ENCODE measurements around the gene MYOZ3.

Gene MYOZ3

DNA sequence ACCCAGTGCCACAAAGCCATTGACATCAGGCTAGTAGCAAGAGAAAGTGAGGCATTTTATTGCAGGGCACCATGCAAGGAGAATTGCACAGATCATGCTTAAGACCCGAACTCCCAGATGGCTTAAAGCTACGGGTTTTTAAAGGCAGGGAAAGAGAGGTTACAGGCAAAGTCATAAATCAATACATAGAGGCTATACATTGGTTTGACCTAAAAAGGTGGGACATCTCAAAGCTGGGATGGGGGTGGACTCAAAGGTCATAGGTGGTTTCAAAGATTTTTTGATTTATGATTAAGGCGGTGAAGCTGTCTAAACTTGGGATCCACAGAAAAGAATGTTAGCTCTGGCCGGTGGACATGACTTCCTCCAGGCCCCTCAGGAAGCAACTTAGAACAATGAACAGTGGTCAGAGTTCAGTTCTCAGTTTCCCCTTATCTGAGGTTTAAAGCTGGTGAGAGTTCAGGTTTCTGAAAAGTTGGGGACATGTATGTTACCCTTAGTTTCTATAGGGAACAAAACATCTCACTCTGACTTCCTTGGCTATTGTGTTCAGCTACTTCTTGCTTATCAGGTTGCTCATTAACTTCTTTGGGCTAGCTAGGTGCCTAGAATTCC is 45.8 kb downstream of the MYOZ3 start:
- TF ChIP-seq, protein P1, sequence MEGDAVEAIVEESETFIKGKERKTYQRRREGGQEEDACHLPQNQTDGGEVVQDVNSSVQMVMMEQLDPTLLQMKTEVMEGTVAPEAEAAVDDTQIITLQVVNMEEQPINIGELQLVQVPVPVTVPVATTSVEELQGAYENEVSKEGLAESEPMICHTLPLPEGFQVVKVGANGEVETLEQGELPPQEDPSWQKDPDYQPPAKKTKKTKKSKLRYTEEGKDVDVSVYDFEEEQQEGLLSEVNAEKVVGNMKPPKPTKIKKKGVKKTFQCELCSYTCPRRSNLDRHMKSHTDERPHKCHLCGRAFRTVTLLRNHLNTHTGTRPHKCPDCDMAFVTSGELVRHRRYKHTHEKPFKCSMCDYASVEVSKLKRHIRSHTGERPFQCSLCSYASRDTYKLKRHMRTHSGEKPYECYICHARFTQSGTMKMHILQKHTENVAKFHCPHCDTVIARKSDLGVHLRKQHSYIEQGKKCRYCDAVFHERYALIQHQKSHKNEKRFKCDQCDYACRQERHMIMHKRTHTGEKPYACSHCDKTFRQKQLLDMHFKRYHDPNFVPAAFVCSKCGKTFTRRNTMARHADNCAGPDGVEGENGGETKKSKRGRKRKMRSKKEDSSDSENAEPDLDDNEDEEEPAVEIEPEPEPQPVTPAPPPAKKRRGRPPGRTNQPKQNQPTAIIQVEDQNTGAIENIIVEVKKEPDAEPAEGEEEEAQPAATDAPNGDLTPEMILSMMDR (IDR thresholded peaks at IDR 0.05; ENCODE audit: control extremely low read depth, extremely low read depth, low read depth, missing control alignments): no peak
- POLR2A ChIA-PET: interaction anchor here (1.6 kb wide), 1 partner anchor 19 kb away, joined by 5 read pairs; no protein-coding TSS in a partner anchor
- no peak for DNase-seq (ENCODE audit: extremely low spot score)
- CTCF ChIA-PET: interaction anchor here (1.1 to 1.7 kb wide), 4 partner anchors 13 to 162 kb away, joined by 3 to 5 read pairs (median 4); no protein-coding TSS in a partner anchor

DNA sequence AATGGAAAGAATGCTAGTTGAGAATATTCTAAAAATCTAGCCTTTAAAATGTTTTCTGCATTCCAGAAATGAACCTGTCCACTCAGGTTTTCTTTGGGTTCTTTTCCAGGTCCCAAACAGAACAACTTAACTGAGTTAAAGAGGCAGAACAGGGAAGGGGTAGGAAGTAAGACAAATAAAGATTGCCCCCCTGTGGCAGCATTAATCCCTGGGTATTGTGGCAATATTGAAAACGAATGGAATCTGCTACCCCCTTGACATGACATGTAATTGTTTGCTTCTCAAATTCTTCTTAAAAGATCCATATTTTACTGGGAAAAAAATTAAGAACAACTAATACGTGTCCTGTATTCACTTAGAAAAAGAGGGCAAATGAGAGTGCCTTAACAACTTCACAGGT is 49.1 kb downstream of the MYOZ3 start:
- TF ChIP-seq, protein P1 (IDR thresholded peaks at IDR 0.05; ENCODE audit: control extremely low read depth, extremely low read depth, low read depth, missing control alignments): peak; percentile 14
- DNase-seq (ENCODE audit: extremely low spot score): no peak
- ChIA-PET POLR2A (no interaction called here), CTCF (interaction anchor here (2.0 kb wide), 1 partner anchor 10 kb away, joined by 12 read pairs; the partner anchor contains the start of gene RBM22)

DNA sequence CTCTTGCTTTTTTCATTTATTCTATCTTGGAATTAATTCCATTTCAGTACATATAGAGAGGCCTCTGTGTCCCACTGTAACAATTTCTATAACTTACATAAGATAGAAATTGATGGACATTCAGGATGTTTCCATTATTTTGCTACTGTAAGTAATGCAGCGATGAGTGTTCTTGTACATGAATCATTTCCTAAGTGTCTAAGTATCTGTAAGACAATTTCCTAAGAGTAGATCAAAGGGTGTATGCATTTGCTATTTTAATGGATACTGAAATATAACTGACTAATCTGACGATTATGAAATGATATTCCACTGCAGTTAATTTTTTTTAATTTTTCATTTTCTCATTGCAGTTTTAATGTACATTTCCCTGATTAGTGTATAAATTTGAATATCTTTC is 62.8 kb downstream of the MYOZ3 start:
- ChIA-PET POLR2A (no interaction called here), CTCF (interaction anchor here (1.2 kb wide), 1 partner anchor 16 kb away, joined by 4 read pairs; no protein-coding TSS in a partner anchor)
- DNase-seq (ENCODE audit: extremely low spot score): no peak
- TF ChIP-seq, protein P1 (IDR thresholded peaks at IDR 0.05; ENCODE audit: control extremely low read depth, extremely low read depth, low read depth, missing control alignments): no peak
